Peyer's patch (tissue), 4 donors: Measurements from ENCODE around the gene ZNF346. TPM values are rescaled to one million over a fixed set of nuclear protein-coding genes. Genes with fewer than 3 reads are reported as not detected.

Experiments
- DNase-seq, 3 donors: peaks; one replicate each; pipeline ENCODE4 v3.0.0-alpha.2; 2017 to 2019
- H3K27ac ChIP-seq, 4 donors: fragments of 200-600 bp; sonication (generic); one replicate each; pipeline ENCODE4 v1.5.1; 2016 to 2019
- H3K27me3 ChIP-seq, 2 donors: fragments of 200-600 bp; sonication (generic); one replicate each; pipeline ENCODE4 v1.5.1; 2019
- H3K36me3 ChIP-seq, 3 donors: fragments of 200-600 bp; sonication (generic); one replicate each; pipeline ENCODE4 v1.5.1; 2016 to 2019
- H3K4me1 ChIP-seq, 4 donors: fragments of 200-600 bp; sonication (generic); one replicate each; pipeline ENCODE4 v1.5.1; 2016 to 2019
- H3K4me3 ChIP-seq, 4 donors: fragments of 200-600 bp; sonication (generic); 1 replicate in 3 of 4; 2 replicates in 1 of 4; pipeline ENCODE4 v1.5.1; 2016 to 2019; ENCODE audit warnings: mild to moderate bottlenecking in 1 of 4
- H3K9me3 ChIP-seq, 4 donors: fragments of 200-600 bp; sonication (generic); one replicate each; pipeline ENCODE4 v1.5.1; 2016 to 2019; ENCODE audit warnings: mild to moderate bottlenecking in 1 of 4
- CTCF ChIP-seq, 6 experiments: fragments of 450-650 bp in 4 of 6; fragments of 200-600 bp in 2 of 6; sonication (generic) in 1 of 6; IDR thresholded peaks; one replicate each; pipeline ENCODE4 v1.5.1; 2017 to 2019; ENCODE audit warnings: antibody characterized with exemption in 6 of 6, mild to moderate bottlenecking in 3 of 6, moderate library complexity in 1 of 6
- POLR2A ChIP-seq, 2 donors: fragments of 450-650 bp; IDR thresholded peaks; one replicate each; pipeline ENCODE4 v1.5.1; 2017; ENCODE audit warnings: antibody characterized with exemption in 2 of 2, mild to moderate bottlenecking in 2 of 2, moderate library complexity in 2 of 2
- total RNA-seq, 4 donors: library from RNA; depleted of rRNA; stranded (reverse); fragments of >200 nt; gene quantifications; one replicate each; pipeline ENCODE4 v1.1.0, GENCODE V29; 2016

The ZNF346 gene
- total RNA-seq, 4 donors from 2014 or later = 15.9 to 27.3 (median 20.0) TPM

GRCh38 chr5:177089825-177090641 lies 67.5 kb downstream of the ZNF346 start:
- peak overlapping the region; percentile 23 to 91 (median 34) for H3K27ac ChIP-seq
- peaks cover 0 to 52% (median 4%) of the 10 kb centered on the region in 4 donors for H3K4me1 ChIP-seq
- no peaks in the 10 kb centered on the region for H3K9me3 ChIP-seq
- peak in 2 of 3 donors; percentile 65 to 73 for DNase-seq
- H3K27me3 ChIP-seq = no peaks in the 10 kb centered on the region
- peak overlapping the region in 1 of 4 donors; percentile 8 for H3K4me3 ChIP-seq
- H3K36me3 ChIP-seq = peaks cover 0 to 14% (median 0%) of the 10 kb centered on the region in 3 donors
- TF ChIP-seq POLR2A (IDR thresholded peaks at IDR 0.05) = no peak
- TF ChIP-seq CTCF (IDR thresholded peaks at IDR 0.05) = no peak

GRCh38 chr5:177090813-177091212 lies 68.3 kb downstream of the ZNF346 start:
- H3K27ac ChIP-seq = no peak overlapping the region
- H3K36me3 ChIP-seq = peaks cover 0 to 16% (median 0%) of the 10 kb centered on the region in 3 donors
- DNase-seq = no peak
- no peak overlapping the region for H3K4me3 ChIP-seq
- peaks cover 0 to 49% (median 4%) of the 10 kb centered on the region in 4 donors for H3K4me1 ChIP-seq
- TF ChIP-seq CTCF (IDR thresholded peaks at IDR 0.05) (no peak), POLR2A (IDR thresholded peaks at IDR 0.05) (no peak)
- no peaks in the 10 kb centered on the region for H3K27me3 ChIP-seq
- no peaks in the 10 kb centered on the region for H3K9me3 ChIP-seq

DNA sequence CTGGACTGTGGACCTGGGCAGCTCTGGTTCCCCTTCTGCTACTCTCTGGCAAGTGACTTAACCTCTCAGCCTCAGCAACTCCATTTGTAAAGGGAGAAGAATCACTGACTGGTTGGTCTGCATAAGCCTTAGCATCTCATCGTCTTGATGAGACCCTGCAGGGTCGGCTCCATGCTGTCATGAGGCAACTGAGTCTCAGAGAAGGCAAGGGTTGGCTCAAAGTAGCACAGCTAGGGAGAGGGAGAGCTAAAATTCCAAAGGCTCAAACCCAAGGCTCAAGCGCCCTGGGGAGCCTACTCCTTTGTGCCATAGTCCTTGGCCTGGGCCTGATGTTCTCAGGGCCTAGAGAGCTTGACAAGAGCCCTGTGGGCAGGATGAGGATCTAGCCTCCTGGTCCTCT lies 68.7 kb downstream of the ZNF346 start:
- Histone ChIP-seq H3K27ac (no peak overlapping the region), H3K4me3 (no peak overlapping the region), H3K27me3 (no peaks in the 10 kb centered on the region), H3K36me3 (peaks cover 0 to 19% (median 0%) of the 10 kb centered on the region in 3 donors), H3K4me1 (peaks cover 0 to 45% (median 4%) of the 10 kb centered on the region in 4 donors), H3K9me3 (no peaks in the 10 kb centered on the region)
- TF ChIP-seq POLR2A (IDR thresholded peaks at IDR 0.05) (no peak), CTCF (IDR thresholded peaks at IDR 0.05) (no peak)
- no peak for DNase-seq

GRCh38 chr5:177092178-177093081 lies 69.9 kb downstream of the ZNF346 start:
- peaks cover 0 to 19% (median 0%) of the 10 kb centered on the region in 3 donors for H3K36me3 ChIP-seq
- H3K27ac ChIP-seq = no peak overlapping the region
- H3K9me3 ChIP-seq = no peaks in the 10 kb centered on the region
- no peak for TF ChIP-seq POLR2A (IDR thresholded peaks at IDR 0.05)
- TF ChIP-seq CTCF (IDR thresholded peaks at IDR 0.05) = no peak
- no peak overlapping the region for H3K4me3 ChIP-seq
- no peaks in the 10 kb centered on the region for H3K27me3 ChIP-seq
- DNase-seq = no peak
- peaks cover 0 to 38% (median under 1%) of the 10 kb centered on the region in 4 donors for H3K4me1 ChIP-seq

DNA sequence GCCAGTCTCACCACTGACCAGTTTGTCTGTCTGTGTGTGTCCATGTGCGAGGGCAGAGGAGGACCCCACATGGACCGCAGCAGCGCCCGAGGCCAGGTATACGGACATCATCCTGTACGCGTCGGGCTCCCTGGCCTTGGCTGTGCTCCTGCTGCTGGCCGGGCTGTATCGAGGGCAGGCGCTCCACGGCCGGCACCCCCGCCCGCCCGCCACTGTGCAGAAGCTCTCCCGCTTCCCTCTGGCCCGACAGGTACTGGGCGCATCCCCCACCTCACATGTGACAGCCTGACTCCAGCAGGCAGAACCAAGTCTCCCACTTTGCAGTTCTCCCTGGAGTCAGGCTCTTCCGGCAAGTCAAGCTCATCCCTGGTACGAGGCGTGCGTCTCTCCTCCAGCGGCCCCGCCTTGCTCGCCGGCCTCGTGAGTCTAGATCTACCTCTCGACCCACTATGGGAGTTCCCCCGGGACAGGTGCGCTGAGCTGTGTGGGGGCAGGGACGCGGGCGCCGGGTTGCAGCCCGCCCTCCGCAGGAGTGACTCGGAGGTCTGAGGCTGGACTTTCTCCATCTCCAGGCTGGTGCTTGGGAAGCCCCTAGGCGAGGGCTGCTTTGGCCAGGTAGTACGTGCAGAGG lies 70.7 kb downstream of the ZNF346 start:
- Histone ChIP-seq H3K9me3 (no peaks in the 10 kb centered on the region), H3K27me3 (no peaks in the 10 kb centered on the region), H3K36me3 (peaks cover 0 to 19% (median 0%) of the 10 kb centered on the region in 3 donors), H3K4me3 (no peak overlapping the region), H3K27ac (peak overlapping the region in 1 of 4 donors; percentile 69), H3K4me1 (peaks cover 0 to 41% (median 0%) of the 10 kb centered on the region in 4 donors)
- DNase-seq = no peak
- TF ChIP-seq POLR2A (IDR thresholded peaks at IDR 0.05) = no peak
- no peak for TF ChIP-seq CTCF (IDR thresholded peaks at IDR 0.05)
